Neural crest cell (in vitro differentiated cells): ENCODE data around the gene GTF2B. TPM values are rescaled to one million over a fixed set of nuclear protein-coding genes. Genes with fewer than 3 reads are reported as not detected.
"Not testable (repeated sequence)": the region's sequence is repeated elsewhere in the genome, so short reads cannot be mapped to it uniquely, and the experiment has no call there.

Experiments used
- DNase-seq: peaks from one replicate; pipeline ENCODE4 v3.0.0; 2021; ENCODE audit warnings: low read depth, mixed read lengths, low spot score
- H3K27ac Mint-ChIP-seq: one replicate; pipeline ENCODE4 v1.8.0; 2021; ENCODE audit warnings: mild to moderate bottlenecking, mixed read lengths; ENCODE audit not compliant: unreplicated experiment
- H3K27me3 Mint-ChIP-seq: 2 replicates; pipeline ENCODE4 v1.8.0; 2021; ENCODE audit warnings: low read depth, mild to moderate bottlenecking, mixed read lengths
- H3K36me3 Mint-ChIP-seq: 2 replicates; pipeline ENCODE4 v1.8.0; 2021; ENCODE audit warnings: low read depth, mild to moderate bottlenecking, mixed read lengths
- H3K4me1 Mint-ChIP-seq: 2 replicates; pipeline ENCODE4 v1.8.0; 2021; ENCODE audit warnings: mixed read lengths
- H3K4me3 Mint-ChIP-seq: one replicate; pipeline ENCODE4 v1.8.0; 2021; ENCODE audit warnings: mild to moderate bottlenecking, mixed read lengths
- H3K9me3 Mint-ChIP-seq: 2 replicates; pipeline ENCODE4 v1.8.0; 2021; ENCODE audit warnings: mixed read lengths
- long read RNA-seq: library from polyadenylated mRNA; unstranded; transcript quantifications from one replicate; pipeline ENCODE4 v2.0.0, GENCODE V29; 2020
- total RNA-seq: library from RNA; stranded (reverse); gene quantifications from 2 replicates; pipeline ENCODE4 v1.2.1, GENCODE V29; 2021
- TF ChIP-seq, protein P1 (sequence below): fragments of 200-600 bp; sonication (generic); conservative IDR thresholded peaks from 2 replicates; pipeline ENCODE4 v1.5.0; 2021; ENCODE audit warnings: antibody characterized with exemption, mild to moderate bottlenecking

GTF2B gene
- 22.4 and 26.7 TPM in 2 replicates for total RNA-seq
- long read RNA-seq, transcript GTF2B-201 (7 exons, 1,351 nt), result major isoform, 112 of 123 reads
- long read RNA-seq, partial matches to known transcripts, result 1 of 123 reads
- long read RNA-seq, other reads (novel, unspliced or antisense), result 10 of 123 reads

- peaks cover 4% of the 10 kb centered on the region for H3K36me3 Mint-ChIP-seq
- H3K27me3 Mint-ChIP-seq, result peaks cover 3% of the 10 kb centered on the region
- H3K27ac Mint-ChIP-seq, result peak within 1 kb of the TSS; percentile 99
- H3K9me3 Mint-ChIP-seq, result peaks cover 6% of the 10 kb centered on the region
- H3K4me1 Mint-ChIP-seq, result peaks cover 32% of the 10 kb centered on the region
- TF ChIP-seq, protein P1, sequence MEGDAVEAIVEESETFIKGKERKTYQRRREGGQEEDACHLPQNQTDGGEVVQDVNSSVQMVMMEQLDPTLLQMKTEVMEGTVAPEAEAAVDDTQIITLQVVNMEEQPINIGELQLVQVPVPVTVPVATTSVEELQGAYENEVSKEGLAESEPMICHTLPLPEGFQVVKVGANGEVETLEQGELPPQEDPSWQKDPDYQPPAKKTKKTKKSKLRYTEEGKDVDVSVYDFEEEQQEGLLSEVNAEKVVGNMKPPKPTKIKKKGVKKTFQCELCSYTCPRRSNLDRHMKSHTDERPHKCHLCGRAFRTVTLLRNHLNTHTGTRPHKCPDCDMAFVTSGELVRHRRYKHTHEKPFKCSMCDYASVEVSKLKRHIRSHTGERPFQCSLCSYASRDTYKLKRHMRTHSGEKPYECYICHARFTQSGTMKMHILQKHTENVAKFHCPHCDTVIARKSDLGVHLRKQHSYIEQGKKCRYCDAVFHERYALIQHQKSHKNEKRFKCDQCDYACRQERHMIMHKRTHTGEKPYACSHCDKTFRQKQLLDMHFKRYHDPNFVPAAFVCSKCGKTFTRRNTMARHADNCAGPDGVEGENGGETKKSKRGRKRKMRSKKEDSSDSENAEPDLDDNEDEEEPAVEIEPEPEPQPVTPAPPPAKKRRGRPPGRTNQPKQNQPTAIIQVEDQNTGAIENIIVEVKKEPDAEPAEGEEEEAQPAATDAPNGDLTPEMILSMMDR, result no peak
- H3K4me3 Mint-ChIP-seq, result peak within 1 kb of the TSS; percentile 99
- peak; percentile 77 for DNase-seq
These were observed at the start of gene GTF2B for GRCh38 chr1:88891318-88891950. Gene GTF2B (minus strand): TSS chr1:88891567. CDS start chr1:88891499, 68 bp downstream.

DNA sequence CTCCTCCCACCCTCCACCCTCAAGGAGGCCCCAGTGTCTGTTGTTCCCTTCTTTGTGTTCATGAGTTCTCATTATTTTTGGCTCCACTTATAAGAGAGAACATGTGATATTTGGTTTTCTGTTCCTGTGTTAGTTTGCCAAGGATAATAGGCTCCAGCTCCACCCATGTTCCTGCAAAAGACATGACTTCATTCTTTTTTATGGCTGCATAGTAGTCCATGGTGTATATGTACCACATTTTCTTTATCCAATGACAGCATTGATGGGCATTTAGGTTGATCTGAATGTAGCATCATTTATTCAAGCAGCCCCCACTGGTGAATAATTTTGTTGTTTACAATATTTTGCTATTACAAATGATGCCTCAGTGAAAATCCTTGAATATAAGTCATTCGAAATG, 47.2 kb upstream of the GTF2B start:
- H3K4me3 Mint-ChIP-seq, H3K27me3 Mint-ChIP-seq, H3K9me3 Mint-ChIP-seq, H3K27ac Mint-ChIP-seq, H3K4me1 Mint-ChIP-seq, DNase-seq: not testable (repeated sequence)
- peaks cover 46% of the 10 kb centered on the region for H3K36me3 Mint-ChIP-seq

- TF ChIP-seq, protein P1, result no peak
- no peak overlapping the region for H3K4me3 Mint-ChIP-seq
- no peak for DNase-seq
- no peaks in the 10 kb centered on the region for H3K27me3 Mint-ChIP-seq
- H3K4me1 Mint-ChIP-seq, result no peaks in the 10 kb centered on the region
- H3K27ac Mint-ChIP-seq, result no peak overlapping the region
- H3K36me3 Mint-ChIP-seq, result peaks cover 47% of the 10 kb centered on the region
- no peaks in the 10 kb centered on the region for H3K9me3 Mint-ChIP-seq
These were observed 45.5 kb upstream of the GTF2B start for GRCh38 chr1:88936760-88937342.

- H3K9me3 Mint-ChIP-seq, result no peaks in the 10 kb centered on the region
- DNase-seq, result no peak
- TF ChIP-seq, protein P1, result no peak
- no peak overlapping the region for H3K27ac Mint-ChIP-seq
- H3K36me3 Mint-ChIP-seq, result peaks cover 51% of the 10 kb centered on the region
- H3K27me3 Mint-ChIP-seq, result no peaks in the 10 kb centered on the region
- no peaks in the 10 kb centered on the region for H3K4me1 Mint-ChIP-seq
- H3K4me3 Mint-ChIP-seq, result no peak overlapping the region
These were observed 44.8 kb upstream of the GTF2B start for GRCh38 chr1:88936223-88936523.

- TF ChIP-seq, protein P1, result peak; percentile 78
- Mint-ChIP-seq H3K27me3 (no peaks in the 10 kb centered on the region), H3K36me3 (peaks cover 51% of the 10 kb centered on the region), H3K9me3 (no peaks in the 10 kb centered on the region), H3K27ac (no peak overlapping the region), H3K4me3 (no peak overlapping the region), H3K4me1 (no peaks in the 10 kb centered on the region)
- DNase-seq, result peak; percentile 19
These were observed 44.3 kb upstream of the GTF2B start for GRCh38 chr1:88935522-88936222.

- H3K9me3 Mint-ChIP-seq, H3K4me3 Mint-ChIP-seq, H3K27me3 Mint-ChIP-seq, DNase-seq, H3K4me1 Mint-ChIP-seq, H3K27ac Mint-ChIP-seq: not testable (repeated sequence)
- peaks cover 44% of the 10 kb centered on the region for H3K36me3 Mint-ChIP-seq
These were observed 38.8 kb upstream of the GTF2B start for GRCh38 chr1:88930176-88930575.
